GM12873 (cell line): ENCODE data around the gene FXR1.
A peak's percentile ranks its signal among the peaks of the same experiment; 100 is the strongest.

Experiments
- TF ChIP-seq, protein P1 (sequence below): IDR thresholded peaks from 2 replicates; pipeline ENCODE4 v1.5.1; 2012; ENCODE audit warnings: low read depth, mild to moderate bottlenecking, moderate library complexity, low read length, control low read depth; ENCODE audit not compliant: insufficient read depth; ENCODE audit errors: missing control alignments

The FXR1 gene

DNA sequence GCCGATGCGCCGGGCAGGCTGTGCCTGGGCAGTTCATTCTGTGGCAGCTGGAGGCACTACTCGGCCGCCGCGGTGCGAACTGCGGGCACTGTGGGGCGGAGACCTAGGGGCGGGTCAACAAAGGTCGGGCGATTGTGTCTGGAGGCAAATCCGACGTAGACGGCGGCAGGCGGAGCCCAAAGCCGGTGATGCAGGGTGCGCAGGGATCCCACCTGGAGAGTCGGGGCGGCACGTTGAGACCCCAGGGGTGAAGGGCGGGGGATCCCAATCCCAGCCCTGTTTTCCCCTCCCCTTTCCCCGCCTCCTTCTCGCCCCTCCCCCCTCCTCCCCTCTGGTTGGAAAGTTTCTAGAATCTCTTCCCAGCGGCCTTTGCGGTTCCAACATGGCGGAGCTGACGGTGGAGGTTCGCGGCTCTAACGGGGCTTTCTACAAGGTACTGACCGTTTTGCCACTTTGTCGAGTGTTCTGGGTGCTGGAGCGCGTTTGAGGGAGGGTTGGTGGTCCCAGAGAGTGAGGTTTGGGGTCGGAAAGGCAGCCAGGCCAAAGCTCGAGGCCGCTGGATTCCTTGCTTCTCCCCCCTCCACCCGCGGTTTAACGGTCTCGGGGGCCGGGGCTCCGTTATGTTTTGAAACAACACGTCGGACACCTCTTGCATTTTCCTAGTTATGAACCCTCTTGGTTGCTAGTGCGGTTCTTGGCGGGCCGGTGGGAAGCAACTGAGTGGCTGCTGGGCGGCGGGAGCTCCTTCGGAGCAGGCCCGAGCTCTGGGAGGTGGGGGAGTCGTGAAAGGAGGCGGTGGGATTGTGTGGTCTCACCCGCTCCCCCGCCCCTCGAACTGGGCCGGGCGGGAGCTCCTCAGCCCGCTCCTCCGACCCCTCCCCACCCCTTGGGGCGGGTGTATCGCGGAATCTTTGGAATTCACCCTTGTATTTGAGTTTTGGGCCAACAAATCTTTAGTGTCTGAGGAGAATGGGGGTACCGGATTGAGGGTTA, at the start of gene FXR1:
FXR1 (plus strand) TSS at position 367 of the 993 bp plus-strand sequence; CDS start at position 383, 16 bp downstream.
- TF ChIP-seq, protein P1, sequence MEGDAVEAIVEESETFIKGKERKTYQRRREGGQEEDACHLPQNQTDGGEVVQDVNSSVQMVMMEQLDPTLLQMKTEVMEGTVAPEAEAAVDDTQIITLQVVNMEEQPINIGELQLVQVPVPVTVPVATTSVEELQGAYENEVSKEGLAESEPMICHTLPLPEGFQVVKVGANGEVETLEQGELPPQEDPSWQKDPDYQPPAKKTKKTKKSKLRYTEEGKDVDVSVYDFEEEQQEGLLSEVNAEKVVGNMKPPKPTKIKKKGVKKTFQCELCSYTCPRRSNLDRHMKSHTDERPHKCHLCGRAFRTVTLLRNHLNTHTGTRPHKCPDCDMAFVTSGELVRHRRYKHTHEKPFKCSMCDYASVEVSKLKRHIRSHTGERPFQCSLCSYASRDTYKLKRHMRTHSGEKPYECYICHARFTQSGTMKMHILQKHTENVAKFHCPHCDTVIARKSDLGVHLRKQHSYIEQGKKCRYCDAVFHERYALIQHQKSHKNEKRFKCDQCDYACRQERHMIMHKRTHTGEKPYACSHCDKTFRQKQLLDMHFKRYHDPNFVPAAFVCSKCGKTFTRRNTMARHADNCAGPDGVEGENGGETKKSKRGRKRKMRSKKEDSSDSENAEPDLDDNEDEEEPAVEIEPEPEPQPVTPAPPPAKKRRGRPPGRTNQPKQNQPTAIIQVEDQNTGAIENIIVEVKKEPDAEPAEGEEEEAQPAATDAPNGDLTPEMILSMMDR = peak; percentile 70

DNA sequence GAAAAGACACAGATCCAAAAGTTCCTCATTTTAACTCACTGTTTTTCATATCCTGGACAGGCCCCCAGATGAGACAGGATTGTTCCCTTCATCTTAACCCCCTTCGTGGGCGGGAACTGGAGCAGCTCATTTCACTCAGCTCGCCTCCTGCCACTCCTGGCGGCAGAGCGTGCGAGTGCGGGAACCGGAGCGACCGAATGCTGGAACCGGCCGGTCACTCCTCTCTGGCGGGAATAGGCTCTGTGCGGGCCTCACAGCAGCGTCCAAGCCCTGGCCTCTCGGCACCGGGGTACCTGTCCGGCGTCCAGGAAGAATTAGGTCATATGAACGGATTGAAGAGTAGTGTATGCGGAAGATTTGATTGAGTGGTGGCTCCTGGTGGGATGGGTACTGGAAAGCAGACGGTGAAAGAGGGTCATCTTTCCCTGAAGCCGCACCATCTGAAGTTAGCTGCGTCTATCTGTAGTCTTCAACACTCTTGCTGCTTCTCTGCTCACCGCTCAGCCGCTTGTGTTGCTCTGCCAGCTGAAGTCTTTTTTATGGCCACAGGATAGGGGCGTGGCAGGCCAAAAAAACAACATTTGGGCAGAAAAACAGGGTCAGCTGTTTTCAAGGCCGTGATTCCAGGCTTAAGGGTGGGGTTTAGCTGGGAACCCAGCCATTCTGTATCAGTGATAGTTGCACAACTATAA, 42.3 kb upstream of the FXR1 start:
- TF ChIP-seq, protein P1 = no peak

DNA sequence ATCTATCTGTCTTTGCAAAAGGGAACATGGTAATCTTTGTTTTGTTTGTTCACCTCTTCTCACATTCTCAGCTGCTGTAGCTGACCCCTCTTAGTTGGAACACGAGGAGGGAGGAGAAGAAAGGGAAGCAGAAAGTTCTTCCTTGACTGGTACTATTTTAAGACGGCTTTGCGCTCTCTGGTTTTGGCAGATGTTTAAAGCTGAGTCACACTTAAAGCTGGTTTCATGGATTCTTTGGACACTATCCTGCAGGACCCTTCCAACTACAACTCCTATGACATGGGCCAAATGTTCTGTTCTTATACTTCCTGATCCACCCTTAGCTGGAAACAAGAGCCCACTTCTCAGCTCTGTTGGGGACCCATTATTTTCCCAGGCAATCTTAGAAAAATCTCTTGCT, 40.6 kb upstream of the FXR1 start:
- TF ChIP-seq, protein P1 = no peak

DNA sequence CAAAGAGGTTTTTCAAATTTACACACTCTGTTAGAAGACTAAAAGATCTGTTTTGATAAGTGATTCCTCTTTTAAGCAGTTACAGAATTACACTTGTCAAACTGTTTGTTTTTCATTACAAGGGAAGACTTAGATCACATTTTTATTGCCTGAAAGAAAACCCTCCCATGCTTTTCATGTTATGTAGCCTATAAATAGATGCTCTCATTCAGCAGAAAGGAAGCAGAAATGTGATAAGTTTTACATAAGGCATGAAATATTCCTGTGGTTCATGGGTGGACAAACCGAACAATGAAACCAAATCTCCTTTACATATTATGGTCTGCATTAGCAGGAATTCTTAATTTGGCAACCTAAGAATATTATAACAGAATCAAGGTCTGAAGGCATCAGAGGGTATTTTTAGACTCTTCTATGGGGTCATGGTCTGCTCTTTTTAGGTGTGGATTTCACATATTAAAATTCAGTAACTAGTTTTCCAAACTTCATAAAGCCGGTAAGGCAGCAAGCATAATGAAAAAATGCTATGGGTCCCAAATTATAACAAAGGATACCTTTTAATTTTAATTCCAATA, 37.3 kb upstream of the FXR1 start:
- TF ChIP-seq, protein P1 = no peak

DNA sequence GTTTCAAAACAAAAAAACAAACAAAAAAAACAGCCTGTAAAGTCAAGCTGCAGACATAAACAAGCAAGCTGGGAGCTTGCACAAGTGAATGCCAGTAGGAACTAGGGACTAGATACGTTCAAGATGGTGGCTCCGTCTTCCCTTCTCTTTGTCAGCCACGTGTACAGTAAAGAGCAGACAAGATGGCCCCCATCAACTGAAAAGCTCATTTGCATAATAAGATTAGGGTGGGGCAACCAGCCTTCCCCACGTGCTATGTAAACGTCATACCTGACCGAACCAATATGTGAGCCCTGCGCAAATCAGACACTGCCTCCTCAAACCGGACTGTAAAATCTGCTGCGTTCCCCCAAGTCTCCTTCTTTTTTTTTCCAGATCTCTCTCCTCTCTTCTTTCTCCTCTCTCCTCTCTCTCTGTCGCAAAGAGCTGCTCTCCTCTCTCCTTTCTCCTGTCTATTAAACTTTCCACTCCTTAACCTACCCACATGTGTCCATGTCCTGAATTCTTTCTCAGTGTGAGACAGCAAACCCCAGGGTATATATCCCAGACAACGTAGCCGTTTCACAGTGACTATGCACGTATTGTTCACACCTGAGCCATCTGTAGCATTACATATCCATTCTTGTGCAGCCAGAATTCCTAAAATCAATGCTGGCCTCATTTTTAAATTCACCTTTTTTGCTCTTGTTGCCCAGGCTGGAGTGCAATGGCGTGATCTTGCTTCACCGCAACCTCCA, 31.2 kb upstream of the FXR1 start:
- TF ChIP-seq, protein P1 = no peak

DNA sequence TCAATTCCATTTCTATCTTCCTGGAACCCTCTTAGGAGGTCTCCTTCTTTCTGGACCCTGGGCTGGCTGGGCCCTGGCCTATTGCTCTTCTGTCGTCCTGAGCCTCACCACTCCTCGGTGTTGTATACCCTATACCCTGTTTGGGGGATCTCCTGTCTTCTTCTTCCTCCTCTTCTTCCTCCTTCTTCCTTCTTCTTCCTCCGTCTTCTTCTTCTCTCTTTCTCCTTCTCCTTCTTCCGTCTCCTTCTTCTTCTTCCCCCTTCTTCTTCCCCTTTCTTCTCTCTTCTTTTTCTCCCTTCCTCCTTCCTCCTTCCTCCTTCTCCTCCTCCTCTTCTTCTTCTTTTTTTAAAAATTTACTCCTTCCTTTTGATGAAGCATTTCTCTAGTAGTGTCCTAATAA, 30.4 kb upstream of the FXR1 start:
- TF ChIP-seq, protein P1 = no peak
